CD4-positive, alpha-beta T cell (primary cell): ENCODE measurements around the gene FAM107B. TPM values are rescaled to one million over a fixed set of nuclear protein-coding genes. Genes with fewer than 3 reads are reported as not detected.

Source experiments
- ATAC-seq: fragments of 200-7000 bp; cut with Tn5 transposase; one replicate; pipeline ENCODE4 v1.10.0; 2022; ENCODE audit warnings: mild to moderate bottlenecking; ENCODE audit not compliant: poor library complexity
- CTCF ChIA-PET: fragments of 350-600 bp; sonication (Branson Sonifier 250); formaldehyde crosslinking; loops from one replicate; lab custom pipeline; 2021; ENCODE audit warnings: antibody characterized with exemption, inconsistent platforms; lab: Charles Lee
- POLR2A ChIA-PET: fragments of 350-600 bp; sonication (Branson Sonifier 250); formaldehyde crosslinking; loops from one replicate; lab custom pipeline; 2021; ENCODE audit warnings: antibody characterized with exemption, inconsistent platforms; lab: Charles Lee
- DNase-seq, 14 experiments: peaks; one replicate each; pipeline ENCODE4 v3.0.0-alpha.2; 2013 to 2020; ENCODE audit warnings: mixed read lengths in 2 of 14
- H3K27ac ChIP-seq, 2 donors: one replicate each; pipeline versions ENCODE4 v1.5.1 to v1.7.0; 2013; ENCODE audit warnings: low read length in 2 of 2, low read depth in 1 of 2, mild to moderate bottlenecking in 1 of 2
- H3K27me3 ChIP-seq, 2 experiments: 1 replicate in 1 of 2; 2 replicates in 1 of 2; pipeline versions ENCODE4 v1.6.1 to v1.7.0; 2013; ENCODE audit warnings: low read length in 2 of 2, control low read depth in 1 of 2, mild to moderate bottlenecking in 1 of 2, moderate library complexity in 1 of 2; ENCODE audit not compliant: insufficient read depth in 2 of 2, control insufficient read depth in 1 of 2
- H3K36me3 ChIP-seq: one replicate; pipeline ENCODE4 v1.6.1; 2013; ENCODE audit warnings: low read length, control low read depth; ENCODE audit not compliant: insufficient read depth
- H3K4me1 ChIP-seq: one replicate; pipeline ENCODE4 v1.6.1; 2013; ENCODE audit warnings: low read length, control low read depth; ENCODE audit not compliant: insufficient read depth
- H3K4me3 ChIP-seq: one replicate; pipeline ENCODE4 v1.5.1; 2013; ENCODE audit warnings: mild to moderate bottlenecking, low read length, moderate library complexity
- H3K9me3 ChIP-seq, 2 experiments: 1 replicate in 1 of 2; 2 replicates in 1 of 2; pipeline versions ENCODE4 v1.6.1 to v1.7.0; 2013; ENCODE audit warnings: low read length in 2 of 2, mild to moderate bottlenecking in 2 of 2, control low read depth in 1 of 2, moderate library complexity in 1 of 2; ENCODE audit not compliant: control insufficient read depth in 1 of 2, insufficient read depth in 1 of 2
- H3K27ac Mint-ChIP-seq: one replicate; pipeline ENCODE4 v1.8.0; 2020; ENCODE audit warnings: mixed read lengths
- H3K27me3 Mint-ChIP-seq: one replicate; pipeline ENCODE4 v1.8.0; 2021; ENCODE audit warnings: mixed read lengths
- H3K36me3 Mint-ChIP-seq: one replicate; pipeline ENCODE4 v1.8.0; 2021; ENCODE audit warnings: low read depth, mixed read lengths
- H3K4me1 Mint-ChIP-seq: one replicate; pipeline ENCODE4 v1.8.0; 2021; ENCODE audit warnings: low read depth, mixed read lengths
- H3K4me3 Mint-ChIP-seq: one replicate; pipeline ENCODE4 v1.8.0; 2020; ENCODE audit warnings: mild to moderate bottlenecking, mixed read lengths
- H3K9me3 Mint-ChIP-seq: one replicate; pipeline ENCODE4 v1.8.0; 2020; ENCODE audit warnings: mixed read lengths
- CTCF ChIP-seq: fragments of 200-600 bp; IDR thresholded peaks from one replicate; pipeline ENCODE4 v1.8.0; 2022; ENCODE audit warnings: antibody characterized with exemption, mild to moderate bottlenecking
- intact Hi-C, 2 experiments: fragments of 100-400 bp; cut with DNase I in 1 of 2; cut with micrococcal nuclease in 1 of 2; formaldehyde crosslinking; loops; one replicate each; pipeline versions ENCODE4 v1.15.1 to v1.9.0; 2023 to 2025; cut with DNase I, micrococcal nuclease
- total RNA-seq, 174 experiments: library from RNA in 2 of 174; stranded (reverse) in 2 of 174; gene quantifications; one replicate each; pipeline ENCODE4 v1.2.3 and lab custom pipeline; 2021 to 2026

FAM107B gene
- total RNA-seq, 2 experiments from 2014 or later, result 261 to 262 TPM

- DNase-seq (no peak), ATAC-seq (no peak)
- Histone ChIP-seq H3K27me3 (no peaks in the 10 kb centered on the region), H3K4me1 (peaks cover 69% of the 10 kb centered on the region), H3K27ac (peak overlapping the region in 1 of 2 donors; percentile 5), H3K36me3 (peaks cover 42% of the 10 kb centered on the region), H3K9me3 (no peaks in the 10 kb centered on the region), H3K4me3 (no peak overlapping the region)
- Mint-ChIP-seq H3K27ac (peak overlapping the region; percentile 98), H3K27me3 (no peaks in the 10 kb centered on the region), H3K9me3 (no peaks in the 10 kb centered on the region), H3K36me3 (peaks cover 89% of the 10 kb centered on the region), H3K4me3 (no peak overlapping the region), H3K4me1 (peaks cover 99% of the 10 kb centered on the region)
- CTCF ChIA-PET, result no interaction called here
- no peak for TF ChIP-seq CTCF
- intact Hi-C loops, result loop anchor here (10.0 kb wide), 1 partner anchor 764 kb away; no protein-coding TSS in a partner anchor
- POLR2A ChIA-PET, result interaction anchor here (0.6 to 3.6 kb wide), 5 partner anchors 13 to 289 kb away, joined by 3 to 11 read pairs (median 3); partner anchors contain the start of genes CDNF, HSPA14 and MSANTD7
Measured at GRCh38 chr10:14548970-14549369, 225.7 kb downstream of the FAM107B start.

- no peaks in the 10 kb centered on the region for H3K27me3 ChIP-seq
- Mint-ChIP-seq H3K9me3 (no peaks in the 10 kb centered on the region), H3K4me3 (no peak overlapping the region), H3K27me3 (no peaks in the 10 kb centered on the region), H3K36me3 (peaks cover 88% of the 10 kb centered on the region), H3K4me1 (peaks cover 99% of the 10 kb centered on the region), H3K27ac (peak overlapping the region; percentile 98)
- H3K4me3 ChIP-seq, result no peak overlapping the region
- intact Hi-C loops, result loop anchor here (10.0 kb wide), 1 partner anchor 764 kb away; no protein-coding TSS in a partner anchor
- POLR2A ChIA-PET, result interaction anchor here (0.7 to 3.6 kb wide), 3 partner anchors 14 to 289 kb away, joined by 3 to 11 read pairs (median 4); partner anchors contain the start of genes CDNF, HSPA14 and MSANTD7
- peaks cover 69% of the 10 kb centered on the region for H3K4me1 ChIP-seq
- H3K36me3 ChIP-seq, result peaks cover 42% of the 10 kb centered on the region
- peak overlapping the region in 1 of 2 donors; percentile 5 for H3K27ac ChIP-seq
- DNase-seq (no peak), ATAC-seq (no peak)
- TF ChIP-seq CTCF, result no peak
- no peaks in the 10 kb centered on the region for H3K9me3 ChIP-seq
- CTCF ChIA-PET, result interaction anchor here (1.0 kb wide), 1 partner anchor 289 kb away, joined by 3 read pairs; the partner anchor contains the start of gene CDNF
Measured at GRCh38 chr10:14548474-14548873, 226.2 kb downstream of the FAM107B start.

GRCh38 chr10:14547816-14548215, 226.9 kb downstream of the FAM107B start:
- Mint-ChIP-seq H3K4me3 (no peak overlapping the region), H3K9me3 (no peaks in the 10 kb centered on the region), H3K4me1 (peaks cover 99% of the 10 kb centered on the region), H3K27ac (peak overlapping the region; percentile 66), H3K27me3 (no peaks in the 10 kb centered on the region), H3K36me3 (peaks cover 87% of the 10 kb centered on the region)
- no peak for ATAC-seq
- no peak overlapping the region for H3K27ac ChIP-seq
- ChIA-PET CTCF (interaction anchor here (1.0 kb wide), 1 partner anchor 290 kb away, joined by 3 read pairs; the partner anchor contains the start of gene CDNF), POLR2A (interaction anchor here (0.7 to 3.6 kb wide), 3 partner anchors 10 to 290 kb away, joined by 3 to 11 read pairs (median 3); partner anchors contain the start of genes CDNF, HSPA14 and MSANTD7)
- TF ChIP-seq CTCF, result no peak
- intact Hi-C loops, result loop anchor here (10.0 kb wide), 1 partner anchor 763 kb away; no protein-coding TSS in a partner anchor
- peaks cover 71% of the 10 kb centered on the region for H3K4me1 ChIP-seq
- no peaks in the 10 kb centered on the region for H3K27me3 ChIP-seq
- H3K4me3 ChIP-seq, result no peak overlapping the region
- H3K36me3 ChIP-seq, result peaks cover 41% of the 10 kb centered on the region
- H3K9me3 ChIP-seq, result no peaks in the 10 kb centered on the region
- no peak for DNase-seq
